Measurements from ENCODE around the gene B4GALT5.

- TF ChIP-seq POLR2A (IDR thresholded peaks at IDR 0.05; ENCODE audit: low read length) (no peak), GATA1 (IDR thresholded peaks at IDR 0.05; ENCODE audit: low read depth, low read length) (no peak)
Observed at GRCh38 chr20:49693435-49694171, 20.1 kb downstream of the B4GALT5 start.

Measured in erythroblast (primary cell).